Measurements from ENCODE around the gene DRAXIN. TPM values are rescaled to one million over a fixed set of nuclear protein-coding genes. Genes with fewer than 3 reads are reported as not detected.

Gene DRAXIN
- total RNA-seq, 1 donor from 2014 or later: 0.11 TPM

- intact Hi-C loops (cut with micrococcal nuclease): loop anchor here (1.0 to 2.0 kb wide), 3 partner anchors 55 to 173 kb away; partner anchors contain the start of genes CLCN6 and MAD2L2
Measured at GRCh38 chr1:11735854-11736745, 44.6 kb downstream of the DRAXIN start, which contains the start of gene AGTRAP. AGTRAP (plus strand) TSS chr1:11736136; CDS start chr1:11736209, 73 bp downstream.

- intact Hi-C loops (cut with micrococcal nuclease): loop anchor here (1.0 to 2.0 kb wide), 3 partner anchors 56 to 172 kb away; partner anchors contain the start of genes CLCN6 and MAD2L2
Measured at GRCh38 chr1:11736746-11737639, 45.5 kb downstream of the DRAXIN start.

- intact Hi-C loops (cut with micrococcal nuclease): no loop called here
Measured at GRCh38 chr1:11738096-11738495, 46.6 kb downstream of the DRAXIN start.

GRCh38 chr1:11738783-11739182 is 47.3 kb downstream of the DRAXIN start:
- intact Hi-C loops (cut with micrococcal nuclease): no loop called here

- intact Hi-C loops (cut with micrococcal nuclease): no loop called here
Measured at GRCh38 chr1:11740258-11741192, 49.0 kb downstream of the DRAXIN start.

GRCh38 chr1:11741482-11741881 is 50.0 kb downstream of the DRAXIN start:
- intact Hi-C loops (cut with micrococcal nuclease): no loop called here

- intact Hi-C loops (cut with micrococcal nuclease): no loop called here
Measured at GRCh38 chr1:11741919-11742558, 50.5 kb downstream of the DRAXIN start.

GRCh38 chr1:11744287-11744686 is 52.8 kb downstream of the DRAXIN start:
- intact Hi-C loops (cut with micrococcal nuclease): no loop called here

GRCh38 chr1:11746092-11746491 is 54.6 kb downstream of the DRAXIN start:
- intact Hi-C loops (cut with micrococcal nuclease): no loop called here

GRCh38 chr1:11746795-11747487 is 55.4 kb downstream of the DRAXIN start:
- intact Hi-C loops (cut with micrococcal nuclease): no loop called here

GRCh38 chr1:11748294-11749202 is 57.0 kb downstream of the DRAXIN start:
- intact Hi-C loops (cut with micrococcal nuclease): no loop called here

GRCh38 chr1:11749203-11749689 is 57.7 kb downstream of the DRAXIN start:
- intact Hi-C loops (cut with micrococcal nuclease): no loop called here

GRCh38 chr1:11749996-11750395 is 58.5 kb downstream of the DRAXIN start:
- intact Hi-C loops (cut with micrococcal nuclease): no loop called here

- intact Hi-C loops (cut with micrococcal nuclease): no loop called here
Measured at GRCh38 chr1:11751087-11751486, 59.6 kb downstream of the DRAXIN start.

GRCh38 chr1:11752359-11753088 is 61.0 kb downstream of the DRAXIN start:
- intact Hi-C loops (cut with micrococcal nuclease): no loop called here

GRCh38 chr1:11753555-11754208 is 62.2 kb downstream of the DRAXIN start:
- intact Hi-C loops (cut with micrococcal nuclease): no loop called here

GRCh38 chr1:11757047-11757446 is 65.5 kb downstream of the DRAXIN start:
- intact Hi-C loops (cut with micrococcal nuclease): no loop called here
